Activated T-helper 2 cell treated with anti-CD3 and anti-CD28 coated beads, Interferon-gamma antibody, Interleukin-2, Interleukin-4, amounts not matched to agents 10 μg/mL and 5 μg/mL and 100 μg/mL, durations not matched to agents 14 hours and 24 hours and 36 hours (primary cell): ENCODE measurements around the gene OR2A42. TPM values are rescaled to one million over a fixed set of nuclear protein-coding genes. Genes with fewer than 3 reads are reported as not detected.
"Not testable (repeated sequence)": the region's sequence is repeated elsewhere in the genome, so short reads cannot be mapped to it uniquely, and the experiment has no call there.

Experiments
- DNase-seq: peaks from one replicate; pipeline ENCODE4 v3.0.0; 2021; ENCODE audit warnings: low spot score
- H3K27ac Mint-ChIP-seq: one replicate; pipeline ENCODE4 v1.8.0; 2021; ENCODE audit warnings: mixed read lengths
- H3K27me3 Mint-ChIP-seq: one replicate; pipeline ENCODE4 v1.8.0; 2021; ENCODE audit warnings: low read depth, mixed read lengths
- H3K36me3 Mint-ChIP-seq: one replicate; pipeline ENCODE4 v1.8.0; 2021; ENCODE audit warnings: low read depth, mixed read lengths
- H3K4me1 Mint-ChIP-seq: one replicate; pipeline ENCODE4 v1.8.0; 2021; ENCODE audit warnings: low read depth, mixed read lengths
- H3K4me3 Mint-ChIP-seq: one replicate; pipeline ENCODE4 v1.8.0; 2021; ENCODE audit warnings: low read depth, mild to moderate bottlenecking, moderate library complexity, mixed read lengths
- H3K9me3 Mint-ChIP-seq: one replicate; pipeline ENCODE4 v1.8.0; 2021; ENCODE audit warnings: mixed read lengths
- intact Hi-C: fragments of 100-400 bp; cut with micrococcal nuclease; formaldehyde crosslinking; loops from one replicate; pipeline ENCODE4 v1.15.1; 2023
- total RNA-seq: library from RNA; stranded (reverse); gene quantifications from 2 replicates; pipeline ENCODE4 v1.2.3, GENCODE V29; 2022

Gene OR2A42
- total RNA-seq, 1 donor from 2014 or later: 0.09 TPM

GRCh38 chr7:144247674-144248330, 8.4 kb upstream of the OR2A42 start:
- H3K4me3 Mint-ChIP-seq, DNase-seq, intact Hi-C loops, H3K27me3 Mint-ChIP-seq, H3K9me3 Mint-ChIP-seq, H3K36me3 Mint-ChIP-seq, H3K27ac Mint-ChIP-seq, H3K4me1 Mint-ChIP-seq: not testable (repeated sequence)

- H3K9me3 Mint-ChIP-seq, H3K4me3 Mint-ChIP-seq, DNase-seq, H3K4me1 Mint-ChIP-seq, H3K27me3 Mint-ChIP-seq, intact Hi-C loops, H3K36me3 Mint-ChIP-seq, H3K27ac Mint-ChIP-seq: not testable (repeated sequence)
These were observed 7.6 kb upstream of the OR2A42 start for GRCh38 chr7:144246967-144247366.

- H3K4me3 Mint-ChIP-seq, DNase-seq, H3K27ac Mint-ChIP-seq, H3K27me3 Mint-ChIP-seq, H3K9me3 Mint-ChIP-seq, H3K4me1 Mint-ChIP-seq, intact Hi-C loops, H3K36me3 Mint-ChIP-seq: not testable (repeated sequence)
These were observed 6.0 kb upstream of the OR2A42 start for GRCh38 chr7:144245372-144245771.

- H3K36me3 Mint-ChIP-seq, H3K9me3 Mint-ChIP-seq, H3K27me3 Mint-ChIP-seq, H3K4me1 Mint-ChIP-seq, H3K4me3 Mint-ChIP-seq, intact Hi-C loops, H3K27ac Mint-ChIP-seq, DNase-seq: not testable (repeated sequence)
These were observed 799 bp downstream of the OR2A42 start for GRCh38 chr7:144238530-144239082.

GRCh38 chr7:144233039-144233438, 6.4 kb downstream of the OR2A42 start:
- H3K9me3 Mint-ChIP-seq, H3K27me3 Mint-ChIP-seq, intact Hi-C loops: not testable (repeated sequence)

GRCh38 chr7:144231027-144231426, 8.4 kb downstream of the OR2A42 start:
- H3K27ac Mint-ChIP-seq, H3K9me3 Mint-ChIP-seq, H3K36me3 Mint-ChIP-seq, intact Hi-C loops, H3K4me1 Mint-ChIP-seq, H3K4me3 Mint-ChIP-seq, DNase-seq, H3K27me3 Mint-ChIP-seq: not testable (repeated sequence)

More at GRCh38 chr7:144233039-144233438, 6.4 kb downstream of the OR2A42 start:
- H3K4me3 Mint-ChIP-seq, H3K36me3 Mint-ChIP-seq, DNase-seq, H3K4me1 Mint-ChIP-seq, H3K27ac Mint-ChIP-seq: not testable (repeated sequence)

- DNase-seq, intact Hi-C loops, H3K36me3 Mint-ChIP-seq, H3K4me3 Mint-ChIP-seq, H3K4me1 Mint-ChIP-seq, H3K27ac Mint-ChIP-seq, H3K9me3 Mint-ChIP-seq, H3K27me3 Mint-ChIP-seq: not testable (repeated sequence)
These were observed 10.6 kb downstream of the OR2A42 start for GRCh38 chr7:144228810-144229209.

- not testable (repeated sequence) for H3K9me3 Mint-ChIP-seq, DNase-seq
These were observed 12.5 kb downstream of the OR2A42 start for GRCh38 chr7:144226866-144227265.

GRCh38 chr7:144223675-144224074, 15.7 kb downstream of the OR2A42 start:
- DNase-seq, H3K4me3 Mint-ChIP-seq, H3K27ac Mint-ChIP-seq, H3K9me3 Mint-ChIP-seq, H3K27me3 Mint-ChIP-seq, H3K36me3 Mint-ChIP-seq, intact Hi-C loops, H3K4me1 Mint-ChIP-seq: not testable (repeated sequence)

More at GRCh38 chr7:144226866-144227265, 12.5 kb downstream of the OR2A42 start:
- H3K27me3 Mint-ChIP-seq, H3K36me3 Mint-ChIP-seq, intact Hi-C loops, H3K4me1 Mint-ChIP-seq, H3K4me3 Mint-ChIP-seq, H3K27ac Mint-ChIP-seq: not testable (repeated sequence)

GRCh38 chr7:144220531-144220930, 18.9 kb downstream of the OR2A42 start:
- H3K9me3 Mint-ChIP-seq, H3K27ac Mint-ChIP-seq, DNase-seq, H3K4me1 Mint-ChIP-seq, H3K36me3 Mint-ChIP-seq, H3K27me3 Mint-ChIP-seq, H3K4me3 Mint-ChIP-seq, intact Hi-C loops: not testable (repeated sequence)

GRCh38 chr7:144219149-144219548, 20.3 kb downstream of the OR2A42 start:
- H3K9me3 Mint-ChIP-seq, intact Hi-C loops, DNase-seq, H3K27me3 Mint-ChIP-seq, H3K4me3 Mint-ChIP-seq, H3K27ac Mint-ChIP-seq, H3K36me3 Mint-ChIP-seq, H3K4me1 Mint-ChIP-seq: not testable (repeated sequence)

GRCh38 chr7:144218581-144218980, 20.8 kb downstream of the OR2A42 start:
- intact Hi-C loops, DNase-seq, H3K27me3 Mint-ChIP-seq, H3K4me1 Mint-ChIP-seq, H3K36me3 Mint-ChIP-seq, H3K9me3 Mint-ChIP-seq, H3K27ac Mint-ChIP-seq, H3K4me3 Mint-ChIP-seq: not testable (repeated sequence)

- H3K9me3 Mint-ChIP-seq, H3K4me3 Mint-ChIP-seq, DNase-seq, H3K4me1 Mint-ChIP-seq, H3K27ac Mint-ChIP-seq, intact Hi-C loops, H3K27me3 Mint-ChIP-seq, H3K36me3 Mint-ChIP-seq: not testable (repeated sequence)
These were observed 22.2 kb downstream of the OR2A42 start for GRCh38 chr7:144217200-144217599.

GRCh38 chr7:144205306-144205705, 34.1 kb downstream of the OR2A42 start:
- DNase-seq, intact Hi-C loops, H3K4me1 Mint-ChIP-seq, H3K9me3 Mint-ChIP-seq, H3K27ac Mint-ChIP-seq, H3K27me3 Mint-ChIP-seq, H3K36me3 Mint-ChIP-seq, H3K4me3 Mint-ChIP-seq: not testable (repeated sequence)
